ENCODE results near the gene MAD1L1. TPM values are rescaled to one million over a fixed set of nuclear protein-coding genes. Genes with fewer than 3 reads are reported as not detected.

The MAD1L1 gene
- total and polyA plus RNA-seq, 10 donors = 47.3 to 118 (median 68.2) TPM

GRCh38 chr7:2165610-2166594 lies 66.8 kb downstream of the MAD1L1 start:
- H3K4me3 ChIP-seq = no peak overlapping the region
- no peaks in the 10 kb centered on the region for H3K9me3 ChIP-seq
- no peak for DNase-seq
- TF ChIP-seq POLR2AphosphoS5 (IDR thresholded peaks at IDR 0.05) = no peak
- TF ChIP-seq POLR2A (IDR thresholded peaks at IDR 0.05) = no peak
- TF ChIP-seq CTCF (IDR thresholded peaks at IDR 0.05 in 8 of 11, conservative IDR thresholded peaks at IDR 0.05 in 3 of 11) = no peak
- intact Hi-C loops (cut with DNase I; ENCODE audit: low total_unique reads) = no loop called here
- peaks cover 0 to 56% (median 0%) of the 10 kb centered on the region in 6 donors for H3K36me3 ChIP-seq
- H3K4me1 ChIP-seq = peaks cover 0 to 18% (median 4%) of the 10 kb centered on the region in 6 donors
- WGBS, 5 donors = 80 to 85% (median 83%) methylated on average over 19 to 28 of the region's 28 CpGs
- peak overlapping the region in 4 of 8 donors; percentile 18 to 38 (median 24) for H3K27ac ChIP-seq
- H3K27me3 ChIP-seq (replicated peaks in 1 of 7) = no peaks in the 10 kb centered on the region

DNA sequence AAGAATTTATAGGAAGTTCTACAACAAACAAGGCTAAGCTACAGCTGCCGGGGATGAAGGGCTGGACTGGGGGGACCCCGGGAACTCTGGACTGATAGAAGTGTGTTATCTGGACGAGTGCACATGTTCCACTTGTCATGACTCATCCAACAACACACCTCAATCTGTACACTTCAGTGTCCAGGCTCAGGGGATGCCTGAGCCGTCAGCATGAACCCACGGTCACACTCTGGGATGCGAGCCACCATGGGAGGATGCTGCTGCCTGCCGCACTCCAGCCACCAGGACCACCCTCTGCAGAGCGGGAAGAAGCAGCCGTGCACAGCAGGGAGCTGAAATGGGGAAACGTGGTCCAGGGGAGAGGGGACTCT lies 67.5 kb downstream of the MAD1L1 start:
- no peak for DNase-seq
- Histone ChIP-seq H3K27ac (no peak overlapping the region), H3K27me3 (replicated peaks in 1 of 7) (no peaks in the 10 kb centered on the region), H3K4me1 (peaks cover 0 to 18% (median 4%) of the 10 kb centered on the region in 6 donors), H3K36me3 (peaks cover 0 to 50% (median 0%) of the 10 kb centered on the region in 6 donors), H3K4me3 (no peak overlapping the region), H3K9me3 (no peaks in the 10 kb centered on the region)
- WGBS, 5 donors = 85 to 94% (median 92%) methylated on average over 7 to 10 of the region's 10 CpGs
- TF ChIP-seq POLR2AphosphoS5 (IDR thresholded peaks at IDR 0.05) (no peak), POLR2A (IDR thresholded peaks at IDR 0.05) (no peak), CTCF (IDR thresholded peaks at IDR 0.05 in 8 of 11, conservative IDR thresholded peaks at IDR 0.05 in 3 of 11) (no peak)
- intact Hi-C loops (cut with DNase I; ENCODE audit: low total_unique reads) = no loop called here

DNA sequence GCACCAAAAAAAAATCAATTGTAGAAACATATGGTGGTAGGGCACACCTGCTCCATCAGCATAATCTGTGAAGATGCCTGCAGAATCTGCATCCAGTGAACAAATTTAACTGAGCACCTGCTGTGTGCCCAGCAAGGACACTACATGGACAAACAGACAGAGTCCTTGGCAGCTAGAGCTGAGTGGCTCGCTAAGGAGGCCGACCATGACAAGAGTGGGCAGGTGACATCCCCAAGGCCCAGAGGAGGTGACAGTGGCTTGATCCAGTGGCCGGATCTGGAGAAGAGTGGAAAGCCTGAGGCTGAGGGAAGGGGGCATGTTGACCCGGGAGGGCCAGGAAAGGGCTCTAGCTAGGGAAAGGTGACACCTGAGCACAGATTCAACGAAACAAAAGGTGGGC lies 68.1 kb downstream of the MAD1L1 start:
- WGBS, 5 donors = 93 to 100% (median 96%) methylated on average over 5 of the region's 5 CpGs
- no peak for DNase-seq
- Histone ChIP-seq H3K27ac (no peak overlapping the region), H3K4me1 (peaks cover 0 to 18% (median 4%) of the 10 kb centered on the region in 6 donors), H3K9me3 (no peaks in the 10 kb centered on the region), H3K27me3 (replicated peaks in 1 of 7) (no peaks in the 10 kb centered on the region), H3K36me3 (peaks cover 0 to 44% (median 0%) of the 10 kb centered on the region in 6 donors), H3K4me3 (no peak overlapping the region)
- intact Hi-C loops (cut with DNase I; ENCODE audit: low total_unique reads) = no loop called here
- TF ChIP-seq CTCF (IDR thresholded peaks at IDR 0.05 in 8 of 11, conservative IDR thresholded peaks at IDR 0.05 in 3 of 11) (no peak), POLR2A (IDR thresholded peaks at IDR 0.05) (no peak)
